Measurements from ENCODE around the gene C18orf54.

GRCh38 chr18:54415086-54415485, 57.4 kb downstream of the C18orf54 start:
- TF ChIP-seq CTCF (IDR thresholded peaks at IDR 0.05), result no peak
- TF ChIP-seq EZH2 (IDR thresholded peaks at IDR 0.05; ENCODE audit: borderline replicate concordance, insufficient read depth, low read depth, low read length, poor library complexity, severe bottlenecking), result no peak
